CD14-positive monocyte (primary cell): ENCODE data around the gene DLEC1. TPM values are rescaled to one million over a fixed set of nuclear protein-coding genes. Genes with fewer than 3 reads are reported as not detected.

ENCODE experiments used
- DNase-seq, 3 donors: peaks; one replicate each; pipeline ENCODE4 v3.0.0-alpha.2; 2011 to 2022
- H2AFZ ChIP-seq: 2 replicates; pipeline ENCODE4 v1.6.0; 2012; ENCODE audit warnings: mild to moderate bottlenecking, low read depth, low read length, inconsistent platforms; ENCODE audit not compliant: insufficient read depth, poor library complexity, severe bottlenecking
- H3K27ac ChIP-seq, 2 donors: 1 replicate in 1 of 2; 2 replicates in 1 of 2; pipeline ENCODE4 v1.5.1; 2012 to 2013; ENCODE audit warnings: low read length in 2 of 2, control low read depth in 1 of 2, inconsistent platforms in 1 of 2, low read depth in 1 of 2, mild to moderate bottlenecking in 1 of 2
- H3K27me3 ChIP-seq, 2 donors: one replicate each; pipeline versions ENCODE4 v1.6.0 to v1.6.1; 2011 to 2013; ENCODE audit warnings: low read length in 2 of 2; ENCODE audit not compliant: control insufficient read depth in 2 of 2, insufficient read depth in 2 of 2
- H3K36me3 ChIP-seq, 2 donors: replicated peaks in 1 of 2; 1 replicate in 1 of 2; 2 replicates in 1 of 2; pipeline versions ENCODE4 v1.5.1 to v1.6.1; 2012 to 2013; ENCODE audit warnings: low read length in 2 of 2, control low read depth in 1 of 2, inconsistent platforms in 1 of 2, mild to moderate bottlenecking in 1 of 2; ENCODE audit not compliant: insufficient read depth in 2 of 2, control insufficient read depth in 1 of 2
- H3K4me1 ChIP-seq, 2 donors: 1 replicate in 1 of 2; 2 replicates in 1 of 2; pipeline versions ENCODE4 v1.5.1 to v1.6.1; 2012 to 2013; ENCODE audit warnings: low read length in 2 of 2, control low read depth in 1 of 2, inconsistent platforms in 1 of 2, mild to moderate bottlenecking in 1 of 2, moderate library complexity in 1 of 2; ENCODE audit not compliant: insufficient read depth in 2 of 2, control insufficient read depth in 1 of 2
- H3K4me2 ChIP-seq: replicated peaks from 2 replicates; pipeline ENCODE3; 2012; ENCODE audit warnings: low read length, moderate library complexity, mild to moderate bottlenecking; ENCODE audit not compliant: poor library complexity, severe bottlenecking; ENCODE audit errors: extremely low read depth
- H3K4me3 ChIP-seq, 3 experiments: fragments of 200-600 bp in 1 of 3; sonication (generic) in 1 of 3; replicated peaks in 1 of 3; 1 replicate in 2 of 3; 2 replicates in 1 of 3; pipeline ENCODE4 v1.5.1; 2011 to 2013; ENCODE audit warnings: low read length in 3 of 3, mild to moderate bottlenecking in 3 of 3, control low read depth in 2 of 3, low read depth in 2 of 3, inconsistent platforms in 1 of 3, moderate library complexity in 1 of 3
- H3K79me2 ChIP-seq: 2 replicates; pipeline ENCODE4 v1.6.0; 2012; ENCODE audit warnings: mild to moderate bottlenecking, control low read depth, inconsistent platforms, low read length, moderate library complexity; ENCODE audit not compliant: insufficient read depth
- H3K9ac ChIP-seq: 2 replicates; pipeline ENCODE4 v1.6.0; 2017; ENCODE audit warnings: low read length, mild to moderate bottlenecking; ENCODE audit not compliant: insufficient read depth, poor library complexity, severe bottlenecking
- H3K9me3 ChIP-seq, 2 donors: replicated peaks in 1 of 2; 1 replicate in 1 of 2; 2 replicates in 1 of 2; pipeline versions ENCODE4 v1.5.1 to v1.6.1; 2012 to 2013; ENCODE audit warnings: low read length in 2 of 2, control low read depth in 1 of 2; ENCODE audit not compliant: control insufficient read depth in 1 of 2, insufficient read depth in 1 of 2
- H4K20me1 ChIP-seq: 2 replicates; pipeline ENCODE4 v1.6.0; 2012; ENCODE audit warnings: mild to moderate bottlenecking, low read length, control low read depth, moderate library complexity; ENCODE audit not compliant: insufficient read depth
- H3K27ac Mint-ChIP-seq, 7 donors: one replicate each; pipeline ENCODE4 v1.8.0; 2020; ENCODE audit warnings: mild to moderate bottlenecking in 7 of 7, mixed read lengths in 7 of 7, moderate library complexity in 6 of 7, inconsistent platforms in 2 of 7
- H3K27me3 Mint-ChIP-seq, 3 donors: one replicate each; pipeline ENCODE4 v1.8.0; 2021 to 2022; ENCODE audit warnings: low read depth in 3 of 3, mild to moderate bottlenecking in 3 of 3, mixed read lengths in 3 of 3, moderate library complexity in 3 of 3, inconsistent platforms in 1 of 3
- H3K36me3 Mint-ChIP-seq, 2 donors: one replicate each; pipeline ENCODE4 v1.8.0; 2020; ENCODE audit warnings: mixed read lengths in 2 of 2, inconsistent platforms in 1 of 2, mild to moderate bottlenecking in 1 of 2
- H3K4me1 Mint-ChIP-seq: one replicate; pipeline ENCODE4 v1.8.0; 2020; ENCODE audit warnings: mild to moderate bottlenecking, mixed read lengths
- H3K4me3 Mint-ChIP-seq, 2 donors: one replicate each; pipeline ENCODE4 v1.8.0; 2020; ENCODE audit warnings: mild to moderate bottlenecking in 2 of 2, mixed read lengths in 2 of 2, moderate library complexity in 1 of 2
- H3K9me3 Mint-ChIP-seq, 7 donors: one replicate each; pipeline ENCODE4 v1.8.0; 2020 to 2022; ENCODE audit warnings: mixed read lengths in 7 of 7, mild to moderate bottlenecking in 6 of 7, moderate library complexity in 6 of 7, inconsistent platforms in 2 of 7
- WGBS: methylation state at CpG from one replicate; pipeline ENCODE4 v1.1.5; 2013; ENCODE audit warnings: missing lambda C conversion rate; ENCODE audit not compliant: insufficient coverage; 5-methylcytosine and 5-hydroxymethylcytosine counted together
- intact Hi-C, 2 donors: fragments of 100-400 bp; cut with micrococcal nuclease; formaldehyde crosslinking; loops; one replicate each; pipeline versions ENCODE4 v1.15.0 to v1.15.1; 2023
- polyA plus RNA-seq, 3 donors: library from polyadenylated mRNA; depleted of rRNA in 1 of 3; unstranded in 2 of 3; stranded (reverse) in 1 of 3; fragments of 300-500 nt in 2 of 3; fragments of >200 nt in 1 of 3; fragmentation: Illumina TruSeq in 2 of 3; gene quantifications; 1 replicate in 2 of 3; 2 replicates in 1 of 3; pipeline ENCODE4 v1.2.3, GENCODE V29; 2012 to 2021
- TF ChIP-seq, protein P1 (sequence below): fragments of 200-600 bp; IDR thresholded peaks from one replicate; pipeline ENCODE4 v1.8.0; 2022; ENCODE audit warnings: antibody characterized with exemption, mild to moderate bottlenecking

The DLEC1 gene
- polyA plus RNA-seq, 3 donors, result 0.11 to 0.81 (median 0.14) TPM

DNA sequence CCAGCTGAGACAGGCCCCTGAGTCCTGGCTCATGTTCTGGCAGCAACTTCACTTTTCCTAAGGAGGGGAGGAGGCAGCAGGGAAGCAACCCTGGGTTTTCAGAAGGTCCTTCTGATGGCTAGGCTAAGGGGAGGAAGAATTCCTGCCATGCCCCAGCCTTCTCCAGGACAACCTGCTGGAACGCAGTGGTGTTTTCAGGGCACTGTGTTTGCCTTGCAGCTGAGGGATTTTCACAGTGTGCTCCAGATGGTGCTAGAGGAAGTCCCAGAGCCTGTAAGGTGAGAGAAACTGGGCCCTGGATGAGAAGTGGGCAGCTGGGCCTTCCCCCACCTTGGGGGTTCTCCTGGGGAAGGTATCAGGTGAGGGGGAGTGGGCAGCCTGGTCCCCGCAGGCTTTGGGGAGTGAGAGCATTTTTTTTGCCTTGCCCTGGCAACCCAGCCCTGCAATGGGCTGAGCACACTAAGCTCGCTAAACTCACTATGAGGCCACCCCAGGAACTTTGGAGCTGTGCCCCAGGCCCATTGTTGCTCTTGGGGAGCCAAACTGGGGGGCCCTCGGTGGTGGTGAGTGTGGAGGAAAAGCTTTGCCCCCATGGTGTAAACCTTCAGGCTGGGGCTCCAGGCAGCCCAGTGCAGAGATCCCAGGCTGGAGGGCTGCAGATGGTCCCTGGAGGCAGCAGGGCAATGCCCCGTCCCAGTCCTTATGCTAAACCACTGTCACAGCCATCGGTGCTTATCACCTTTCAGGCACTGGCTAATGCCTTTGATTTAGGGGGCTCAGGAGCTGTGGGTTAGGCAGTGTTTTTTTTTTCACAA lies 56.9 kb downstream of the DLEC1 start:
- Mint-ChIP-seq H3K36me3 (no peaks in the 10 kb centered on the region), H3K27ac (no peak overlapping the region), H3K4me3 (no peak overlapping the region), H3K27me3 (peaks cover 3 to 7% (median 3%) of the 10 kb centered on the region in 3 donors), H3K4me1 (peaks cover 5% of the 10 kb centered on the region), H3K9me3 (no peaks in the 10 kb centered on the region)
- Histone ChIP-seq H3K4me1 (no peaks in the 10 kb centered on the region), H3K4me2 (no peak overlapping the region), H2AFZ (no peak overlapping the region), H3K9ac (no peak overlapping the region), H4K20me1 (no peaks in the 10 kb centered on the region), H3K36me3 (no peaks in the 10 kb centered on the region), H3K27me3 (no peaks in the 10 kb centered on the region), H3K4me3 (no peak overlapping the region), H3K9me3 (no peaks in the 10 kb centered on the region), H3K79me2 (no peaks in the 10 kb centered on the region), H3K27ac (no peak overlapping the region)
- TF ChIP-seq, protein P1, sequence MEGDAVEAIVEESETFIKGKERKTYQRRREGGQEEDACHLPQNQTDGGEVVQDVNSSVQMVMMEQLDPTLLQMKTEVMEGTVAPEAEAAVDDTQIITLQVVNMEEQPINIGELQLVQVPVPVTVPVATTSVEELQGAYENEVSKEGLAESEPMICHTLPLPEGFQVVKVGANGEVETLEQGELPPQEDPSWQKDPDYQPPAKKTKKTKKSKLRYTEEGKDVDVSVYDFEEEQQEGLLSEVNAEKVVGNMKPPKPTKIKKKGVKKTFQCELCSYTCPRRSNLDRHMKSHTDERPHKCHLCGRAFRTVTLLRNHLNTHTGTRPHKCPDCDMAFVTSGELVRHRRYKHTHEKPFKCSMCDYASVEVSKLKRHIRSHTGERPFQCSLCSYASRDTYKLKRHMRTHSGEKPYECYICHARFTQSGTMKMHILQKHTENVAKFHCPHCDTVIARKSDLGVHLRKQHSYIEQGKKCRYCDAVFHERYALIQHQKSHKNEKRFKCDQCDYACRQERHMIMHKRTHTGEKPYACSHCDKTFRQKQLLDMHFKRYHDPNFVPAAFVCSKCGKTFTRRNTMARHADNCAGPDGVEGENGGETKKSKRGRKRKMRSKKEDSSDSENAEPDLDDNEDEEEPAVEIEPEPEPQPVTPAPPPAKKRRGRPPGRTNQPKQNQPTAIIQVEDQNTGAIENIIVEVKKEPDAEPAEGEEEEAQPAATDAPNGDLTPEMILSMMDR, result no peak
- peak in 1 of 3 donors; percentile 2 for DNase-seq
- intact Hi-C loops, result no loop called here
- WGBS, result 97% methylated on average over 6 of the region's 6 CpGs

DNA sequence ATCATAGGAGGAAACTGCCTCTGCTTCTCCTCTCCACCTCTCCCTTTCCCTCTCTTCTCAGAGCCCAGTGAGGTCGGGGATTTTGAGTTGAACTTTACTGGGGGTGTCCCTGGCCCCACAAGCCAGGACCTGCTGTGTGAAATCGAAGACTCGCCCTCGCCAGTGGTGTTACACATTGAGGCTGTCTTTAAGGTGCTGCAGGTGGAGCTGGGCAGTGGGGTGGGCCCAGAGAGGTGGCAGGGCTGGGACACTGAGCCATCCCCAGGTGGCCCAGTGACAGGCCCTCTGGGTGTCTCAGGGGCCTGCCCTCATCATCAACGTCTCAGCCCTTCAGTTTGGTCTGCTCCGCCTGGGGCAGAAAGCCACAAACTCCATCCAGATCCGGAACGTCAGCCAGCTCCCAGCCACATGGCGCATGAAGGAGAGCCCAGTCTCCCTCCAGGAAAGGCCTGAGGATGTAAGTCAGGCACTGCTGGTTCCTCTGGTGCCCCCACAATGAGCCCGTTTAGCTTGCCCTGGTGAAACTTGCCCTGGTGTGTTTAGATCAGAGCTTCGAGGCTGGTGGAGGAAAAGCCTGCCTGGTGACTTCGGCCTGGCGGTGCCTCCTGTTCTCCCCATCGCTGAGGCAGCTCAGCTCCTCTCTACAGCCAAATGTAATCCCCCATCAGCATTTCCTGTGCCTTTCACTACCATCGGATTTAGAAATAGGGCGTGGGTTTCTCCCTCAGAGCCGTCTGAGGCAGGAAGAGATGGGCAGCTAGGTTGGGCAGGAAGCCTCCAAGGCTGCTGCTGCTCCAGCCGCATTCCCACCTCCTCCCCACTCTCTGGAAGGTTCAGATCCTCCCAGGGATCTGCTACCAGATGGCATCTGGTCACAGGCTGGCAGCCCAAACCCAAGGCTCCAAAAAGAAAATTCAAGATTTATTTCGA lies 58.7 kb downstream of the DLEC1 start:
- H3K79me2 ChIP-seq, result no peaks in the 10 kb centered on the region
- no peak overlapping the region for H3K4me3 ChIP-seq
- DNase-seq, result peak in 1 of 3 donors; percentile 2
- no peaks in the 10 kb centered on the region for H3K9me3 ChIP-seq
- H3K27me3 Mint-ChIP-seq, result peaks cover 2 to 7% (median 4%) of the 10 kb centered on the region in 3 donors
- H2AFZ ChIP-seq, result no peak overlapping the region
- no peaks in the 10 kb centered on the region for H3K27me3 ChIP-seq
- intact Hi-C loops, result no loop called here
- peaks cover 18% of the 10 kb centered on the region for H3K4me1 Mint-ChIP-seq
- H3K9me3 Mint-ChIP-seq, result no peaks in the 10 kb centered on the region
- WGBS, result 84% methylated on average over 15 of the region's 19 CpGs
- H3K4me2 ChIP-seq, result no peak overlapping the region
- H3K36me3 Mint-ChIP-seq, result no peaks in the 10 kb centered on the region
- no peak overlapping the region for H3K27ac ChIP-seq
- H3K4me3 Mint-ChIP-seq, result no peak overlapping the region
- H3K4me1 ChIP-seq, result peaks cover 12% of the 10 kb centered on the region in 2 donors
- peak overlapping the region in 2 of 7 donors; percentile 13 to 35 for H3K27ac Mint-ChIP-seq
- TF ChIP-seq, protein P1, result no peak
- H3K9ac ChIP-seq, result no peak overlapping the region
- H4K20me1 ChIP-seq, result no peaks in the 10 kb centered on the region
- no peaks in the 10 kb centered on the region for H3K36me3 ChIP-seq
